ENCODE results near the gene ADCY5.

Gene ADCY5

DNA sequence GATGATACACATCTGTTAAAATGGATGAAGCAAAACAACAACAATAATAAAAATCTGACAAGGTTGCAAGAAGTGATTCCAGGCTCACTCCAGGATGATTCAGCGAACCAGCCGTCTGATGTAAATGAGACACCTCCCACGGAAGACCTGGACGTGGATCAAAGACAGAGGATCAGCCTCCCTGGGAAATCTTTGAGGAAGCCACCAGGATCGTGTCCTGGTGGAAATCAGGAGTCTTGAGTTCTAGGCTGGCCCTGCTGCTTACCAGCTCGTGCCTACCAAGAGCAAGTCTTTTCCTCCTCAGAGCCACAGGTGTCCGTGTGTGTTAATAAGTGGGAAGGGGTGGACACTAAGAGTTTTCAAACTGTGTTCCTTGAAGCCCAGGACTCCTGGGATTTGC, 15.3 kb upstream of the ADCY5 start:
- no peak for DNase-seq (ENCODE audit: low read depth)
- H3K4me3 ChIP-seq (ENCODE audit: low read depth, low read length), result no peak overlapping the region

- no peak for DNase-seq (ENCODE audit: low read depth)
- H3K4me3 ChIP-seq (ENCODE audit: low read depth, low read length), result no peak overlapping the region
Measured at GRCh38 chr3:123459862-123460261, 11.0 kb upstream of the ADCY5 start.

DNA sequence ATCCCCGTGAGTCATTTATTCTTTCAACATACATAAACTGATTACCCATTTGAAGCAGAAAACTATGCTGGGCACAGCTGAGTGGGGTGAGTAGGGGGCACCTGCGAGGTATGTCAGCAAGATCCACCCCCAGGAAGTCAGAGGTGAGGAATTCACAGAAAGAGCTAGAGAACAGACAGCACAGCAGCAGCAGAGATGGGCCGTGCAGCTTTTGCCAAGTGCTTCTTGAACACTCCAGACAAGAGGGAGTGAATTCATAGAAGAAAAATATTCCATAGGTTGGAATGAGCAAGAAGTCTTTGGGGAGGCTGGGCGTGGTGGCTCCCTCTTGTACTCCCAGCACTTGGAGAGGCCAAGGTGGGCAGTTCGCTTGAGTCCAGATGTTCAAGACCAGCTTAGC, 9.4 kb upstream of the ADCY5 start:
- DNase-seq (ENCODE audit: low read depth), result no peak
- H3K4me3 ChIP-seq (ENCODE audit: low read depth, low read length), result no peak overlapping the region

DNA sequence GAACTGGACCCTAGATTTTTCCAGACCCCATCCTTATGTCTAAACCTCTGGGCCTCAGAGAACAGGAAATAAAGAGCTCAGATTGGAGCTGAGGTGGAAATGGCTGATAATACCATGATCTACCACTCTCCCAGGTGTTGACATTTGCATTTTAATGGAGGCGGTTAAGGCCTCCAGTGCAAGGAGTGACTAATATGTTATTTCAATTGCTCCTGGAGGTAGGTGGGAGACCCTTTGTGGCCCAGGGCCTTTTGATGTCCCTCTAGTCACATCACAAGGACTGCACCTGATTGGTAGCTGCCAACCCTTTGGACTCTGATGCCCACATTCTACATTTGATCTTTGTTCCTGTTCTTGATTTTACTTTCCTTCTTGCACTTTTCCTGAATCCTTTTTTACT, 9.0 kb upstream of the ADCY5 start:
- H3K4me3 ChIP-seq (ENCODE audit: low read depth, low read length), result no peak overlapping the region
- DNase-seq (ENCODE audit: low read depth), result no peak

DNA sequence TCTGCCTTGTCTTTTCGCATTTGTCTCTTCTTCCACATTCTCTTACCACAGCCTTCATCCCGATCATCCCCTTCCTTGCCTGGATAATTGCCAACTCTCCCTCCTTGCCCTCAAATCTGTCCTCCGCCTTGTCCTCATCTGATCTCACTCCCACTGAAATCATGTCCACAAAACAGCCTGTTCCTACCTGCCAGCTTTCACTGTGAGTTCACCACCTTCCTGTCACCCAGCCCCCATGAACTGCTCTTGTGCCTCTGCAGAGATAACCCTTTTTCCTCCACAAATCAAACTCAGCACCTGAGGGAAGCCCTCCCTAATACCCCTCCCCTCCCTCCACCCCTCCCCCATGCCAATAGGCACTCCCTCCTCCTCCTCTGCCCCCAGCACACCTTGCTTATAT, 4.8 kb upstream of the ADCY5 start:
- no peak overlapping the region for H3K4me3 ChIP-seq (ENCODE audit: low read depth, low read length)
- DNase-seq (ENCODE audit: low read depth), result no peak

DNA sequence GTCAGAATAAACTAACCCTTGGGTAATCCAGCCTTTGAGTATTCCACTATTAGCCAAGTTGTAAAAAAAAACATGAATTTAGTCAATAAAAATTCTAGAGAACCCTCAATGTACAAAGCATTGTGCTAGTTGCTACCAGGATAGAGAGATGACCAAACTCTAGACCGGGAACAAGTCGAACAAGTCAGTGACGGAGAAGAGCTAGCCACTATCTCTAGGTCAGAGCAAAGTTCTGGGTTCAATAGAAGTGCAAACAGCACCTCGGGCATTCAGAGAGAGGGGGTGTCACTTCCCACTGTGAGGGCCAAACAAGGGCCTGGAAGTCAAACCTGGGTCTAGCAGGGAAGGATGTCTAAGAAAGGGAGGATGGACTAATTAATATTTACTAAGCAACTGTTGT, 2.3 kb upstream of the ADCY5 start:
- no peak overlapping the region for H3K4me3 ChIP-seq (ENCODE audit: low read depth, low read length)
- no peak for DNase-seq (ENCODE audit: low read depth)

GRCh38 chr3:123449997-123450604, 1.2 kb upstream of the ADCY5 start:
- no peak for DNase-seq (ENCODE audit: low read depth)
- peak overlapping the region; percentile 52 for H3K4me3 ChIP-seq (ENCODE audit: low read depth, low read length)

- no peak for DNase-seq (ENCODE audit: low read depth)
- peak overlapping the region; percentile 52 for H3K4me3 ChIP-seq (ENCODE audit: low read depth, low read length)
Measured at GRCh38 chr3:123449102-123449996, 459 bp upstream of the ADCY5 start.

- DNase-seq (ENCODE audit: low read depth), result no peak
- H3K4me3 ChIP-seq (ENCODE audit: low read depth, low read length), result no peak overlapping the region
Measured at GRCh38 chr3:123447749-123448517, 957 bp downstream of the ADCY5 start.

DNA sequence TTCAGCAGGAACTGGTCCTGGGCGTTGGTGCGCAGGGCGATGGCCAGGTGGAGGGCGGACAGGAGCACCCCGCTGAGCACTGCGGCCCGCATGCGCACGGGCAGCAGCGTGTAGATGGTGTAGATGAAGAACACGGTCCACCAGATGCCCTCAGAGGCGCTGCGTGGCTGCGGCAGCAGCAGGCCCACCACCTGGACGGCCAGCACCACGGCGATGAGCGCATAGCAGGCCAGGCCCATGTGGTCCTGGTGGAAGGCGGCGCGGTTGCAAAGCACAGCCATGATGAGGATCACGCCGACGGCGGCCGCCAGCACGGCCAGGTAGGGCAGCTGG, 1.5 kb downstream of the ADCY5 start:
- no peak for DNase-seq (ENCODE audit: low read depth)
- no peak overlapping the region for H3K4me3 ChIP-seq (ENCODE audit: low read depth, low read length)

GRCh38 chr3:123446610-123447109, 2.2 kb downstream of the ADCY5 start:
- no peak overlapping the region for H3K4me3 ChIP-seq (ENCODE audit: low read depth, low read length)
- no peak for DNase-seq (ENCODE audit: low read depth)

DNA sequence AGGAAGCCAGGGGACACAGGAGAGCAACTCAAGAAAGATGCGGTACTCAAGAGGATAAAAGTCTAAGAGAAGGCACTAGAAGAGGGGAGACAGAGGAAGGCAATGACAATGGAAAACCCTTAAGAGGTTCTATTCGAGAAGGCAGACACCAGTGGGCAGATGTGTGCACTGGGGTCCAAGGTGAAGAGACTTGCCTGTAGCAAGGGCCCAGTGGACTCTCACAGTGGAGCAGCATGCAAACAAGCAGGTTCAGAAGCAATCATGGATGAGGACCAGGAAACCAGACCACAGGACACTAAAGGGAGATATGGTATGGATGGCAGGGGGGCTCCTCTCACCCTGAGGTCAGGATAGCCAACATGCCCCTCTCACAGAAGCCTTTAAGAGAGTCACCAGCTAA, 2.7 kb downstream of the ADCY5 start:
- DNase-seq (ENCODE audit: low read depth), result no peak
- H3K4me3 ChIP-seq (ENCODE audit: low read depth, low read length), result no peak overlapping the region

DNA sequence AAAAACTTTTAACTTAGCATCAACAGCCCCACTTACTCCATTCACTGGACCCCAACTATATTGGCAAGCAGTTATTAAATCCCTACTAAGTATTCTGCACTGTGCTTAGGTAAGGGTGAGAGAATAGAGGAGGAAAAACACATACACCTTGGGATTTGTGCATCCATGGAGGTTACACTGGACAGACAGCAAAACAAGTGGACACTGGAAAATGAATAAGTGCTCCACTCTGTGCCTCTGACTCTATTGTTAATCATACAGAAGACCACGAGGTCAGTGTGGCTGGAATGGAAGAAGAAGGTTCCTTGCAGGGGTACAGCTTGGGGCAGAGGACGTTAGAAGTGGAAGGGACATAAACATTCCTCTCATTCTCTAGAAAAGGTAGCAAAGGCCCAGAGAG, 3.2 kb downstream of the ADCY5 start:
- no peak for DNase-seq (ENCODE audit: low read depth)
- H3K4me3 ChIP-seq (ENCODE audit: low read depth, low read length), result no peak overlapping the region

DNA sequence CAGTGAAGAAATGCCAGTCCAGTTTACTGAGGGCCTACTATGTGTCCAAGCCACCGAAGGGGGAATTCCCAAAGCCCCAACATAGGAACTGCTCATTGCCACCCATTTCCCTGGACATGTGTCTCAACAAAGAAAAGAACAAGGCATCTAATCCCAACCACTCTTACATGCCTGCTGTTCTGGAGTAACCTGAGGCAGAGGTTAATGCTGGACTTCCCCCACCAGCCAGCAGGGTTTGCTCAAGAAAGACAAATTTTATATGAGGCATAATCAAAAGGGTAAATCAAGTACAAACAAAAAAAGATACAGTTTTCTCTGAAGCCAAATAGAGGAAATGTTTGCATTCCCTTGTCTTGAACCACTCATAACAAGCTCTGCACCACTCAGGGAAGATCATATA, 4.1 kb downstream of the ADCY5 start:
- DNase-seq (ENCODE audit: low read depth), result no peak
- no peak overlapping the region for H3K4me3 ChIP-seq (ENCODE audit: low read depth, low read length)

DNA sequence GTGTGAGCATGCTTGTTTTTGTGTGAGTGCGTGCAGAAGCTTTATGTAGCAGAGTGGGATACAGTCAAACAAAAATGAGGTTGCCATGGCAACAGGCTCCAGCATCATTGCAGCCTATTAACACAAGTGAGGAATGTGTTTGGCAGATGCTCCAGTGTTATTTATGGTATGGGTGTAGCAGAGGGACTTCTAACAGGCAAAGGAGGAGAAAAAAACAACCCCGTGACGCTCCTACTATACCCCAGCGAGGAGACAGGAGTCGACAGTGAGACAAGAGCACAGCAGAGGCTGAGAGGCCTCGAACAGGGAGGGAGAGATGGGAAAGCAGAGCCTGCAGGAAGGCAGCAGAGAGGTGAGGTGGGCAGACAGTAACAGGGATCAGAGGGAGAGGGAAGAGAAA, 4.9 kb downstream of the ADCY5 start:
- no peak for DNase-seq (ENCODE audit: low read depth)
- no peak overlapping the region for H3K4me3 ChIP-seq (ENCODE audit: low read depth, low read length)

- H3K4me3 ChIP-seq (ENCODE audit: low read depth, low read length), result no peak overlapping the region
- DNase-seq (ENCODE audit: low read depth), result no peak
Measured at GRCh38 chr3:123442908-123443307, 6.0 kb downstream of the ADCY5 start.

DNA sequence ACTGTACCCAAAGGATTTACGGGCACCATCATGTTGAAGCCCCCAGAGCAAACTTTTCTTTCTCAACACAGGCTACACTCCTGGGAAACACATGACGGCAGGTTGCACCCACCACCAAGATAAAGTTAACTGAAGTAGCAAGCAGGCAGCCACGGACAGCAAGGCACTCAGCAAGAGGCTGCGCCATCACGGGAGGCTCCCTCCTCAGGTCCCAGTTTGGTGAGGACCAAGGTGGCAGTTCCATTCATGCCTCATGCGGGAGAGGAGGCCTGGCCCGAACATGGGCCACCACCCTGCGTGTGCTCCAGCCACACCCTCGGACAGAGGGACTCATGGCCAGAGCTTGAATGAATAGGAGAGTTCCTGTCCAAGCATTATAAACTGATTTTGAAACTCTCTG, 6.8 kb downstream of the ADCY5 start:
- no peak for DNase-seq (ENCODE audit: low read depth)
- no peak overlapping the region for H3K4me3 ChIP-seq (ENCODE audit: low read depth, low read length)

DNA sequence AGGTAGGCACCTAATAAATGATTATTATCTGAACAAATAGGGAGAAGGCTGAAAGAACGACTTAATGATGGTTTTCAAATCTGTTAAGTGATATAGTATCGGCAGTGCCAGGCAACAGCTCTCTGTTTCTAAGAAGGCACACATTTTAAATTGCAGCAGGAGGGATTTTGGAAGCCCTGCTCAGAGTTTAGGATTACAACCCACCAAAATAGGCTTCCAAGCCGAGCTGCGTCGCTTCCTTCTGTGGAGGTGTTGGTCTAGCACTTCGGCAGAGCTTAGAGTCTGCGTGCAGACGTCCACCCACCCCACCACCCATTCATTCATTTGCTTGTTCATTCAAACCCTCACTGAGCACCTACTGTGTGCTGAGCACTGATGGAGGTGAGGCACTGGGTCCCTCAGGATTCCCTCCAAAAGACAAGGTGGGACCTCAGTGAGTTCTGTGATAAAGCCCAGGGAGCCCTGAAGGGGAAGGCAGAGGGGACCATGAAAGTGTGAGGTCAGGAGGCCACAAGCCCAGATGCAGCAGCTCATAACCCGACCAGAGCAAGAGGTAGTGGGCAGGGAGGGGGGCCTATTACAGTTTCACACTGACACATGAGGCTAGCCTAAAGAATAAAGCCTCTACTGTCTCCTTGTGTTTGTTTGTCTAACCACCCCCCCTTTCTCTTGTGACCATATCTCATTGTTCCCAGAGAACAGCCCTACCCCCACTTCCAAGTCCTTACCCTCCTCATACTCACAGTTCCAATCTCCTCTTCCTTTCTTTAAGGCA, 8.9 kb downstream of the ADCY5 start:
- no peak overlapping the region for H3K4me3 ChIP-seq (ENCODE audit: low read depth, low read length)
- DNase-seq (ENCODE audit: low read depth), result no peak

DNA sequence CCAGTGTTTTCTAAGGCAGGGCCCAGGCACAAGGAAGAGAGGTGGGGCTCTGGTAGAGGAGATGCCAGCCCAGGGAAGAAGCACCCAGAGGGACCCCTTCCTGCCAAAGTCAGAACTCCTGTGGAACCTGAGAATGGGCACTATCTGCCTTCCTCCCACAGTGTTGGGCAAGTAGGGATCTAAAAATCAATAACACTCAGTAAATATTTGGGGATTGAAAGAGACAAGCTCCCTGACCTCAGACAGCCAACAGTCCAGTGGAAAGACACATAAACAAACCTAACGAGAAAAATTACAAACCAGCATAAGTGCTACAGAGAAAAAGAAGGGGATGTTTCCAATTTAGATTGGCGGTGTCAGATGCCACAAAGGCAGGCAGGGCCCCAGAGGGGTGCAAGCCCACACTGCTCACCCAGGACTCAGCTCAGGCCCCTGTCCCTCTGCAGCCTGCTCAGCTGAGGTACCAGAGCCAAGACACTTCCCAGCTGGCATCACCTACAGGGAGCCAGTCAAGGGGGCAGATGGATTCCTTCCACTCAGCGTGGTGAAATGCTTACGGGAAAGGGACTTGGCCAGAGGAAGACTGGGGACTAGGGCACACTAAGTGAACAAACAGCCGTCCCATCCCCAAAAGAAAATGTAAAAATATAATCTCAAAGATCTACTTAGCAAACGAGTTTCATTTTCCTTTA, 15.9 kb downstream of the ADCY5 start:
- no peak for DNase-seq (ENCODE audit: low read depth)
- no peak overlapping the region for H3K4me3 ChIP-seq (ENCODE audit: low read depth, low read length)

Measured in skeletal muscle cell (primary cell).